Measurements from ENCODE around the gene SPATS1.
"Not testable (repeated sequence)": the region's sequence is repeated elsewhere in the genome, so short reads cannot be mapped to it uniquely, and the experiment has no call there.

Gene SPATS1

DNA sequence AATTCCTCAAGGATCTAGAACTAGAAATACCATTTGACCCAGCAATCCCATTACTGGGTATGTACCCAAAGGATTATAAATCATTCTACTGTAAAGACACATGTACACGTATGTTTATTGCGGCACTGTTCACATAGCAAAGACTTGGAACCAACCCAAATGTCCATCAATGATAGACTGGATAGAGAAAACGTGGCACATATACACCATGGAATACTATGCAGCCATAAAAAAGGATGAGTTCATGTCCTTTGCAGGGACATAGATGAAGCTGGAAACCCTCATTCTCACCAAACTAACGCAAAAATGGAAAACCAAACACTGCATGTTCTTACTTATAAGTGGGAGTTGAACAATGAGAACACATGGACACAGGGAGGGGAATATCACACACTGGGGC lies 4.4 kb downstream of the SPATS1 start:
- DNase-seq = not testable (repeated sequence)

GRCh38 chr6:44349904-44350649 lies 7.6 kb downstream of the SPATS1 start:
- no peak for DNase-seq

DNA sequence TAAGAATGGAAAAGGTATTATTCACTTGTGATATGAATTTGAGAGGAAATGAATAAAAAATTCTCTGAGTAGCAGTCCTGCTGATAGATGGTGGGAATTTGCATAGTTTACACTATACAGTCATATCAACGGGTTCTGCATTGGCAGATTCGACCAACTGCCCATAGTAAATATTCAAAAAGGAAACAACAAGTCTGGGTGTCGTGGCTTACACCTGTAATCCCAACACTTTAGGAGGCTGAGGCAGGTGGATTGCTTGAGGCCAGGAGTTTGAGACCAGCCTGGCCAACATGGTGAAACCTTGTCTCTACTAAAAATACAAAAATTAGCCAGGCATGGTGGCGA lies 8.2 kb downstream of the SPATS1 start:
- DNase-seq = not testable (repeated sequence)

GRCh38 chr6:44352259-44352658 lies 9.8 kb downstream of the SPATS1 start:
- DNase-seq = no peak

GRCh38 chr6:44353336-44353735 lies 10.9 kb downstream of the SPATS1 start:
- DNase-seq = no peak

DNA sequence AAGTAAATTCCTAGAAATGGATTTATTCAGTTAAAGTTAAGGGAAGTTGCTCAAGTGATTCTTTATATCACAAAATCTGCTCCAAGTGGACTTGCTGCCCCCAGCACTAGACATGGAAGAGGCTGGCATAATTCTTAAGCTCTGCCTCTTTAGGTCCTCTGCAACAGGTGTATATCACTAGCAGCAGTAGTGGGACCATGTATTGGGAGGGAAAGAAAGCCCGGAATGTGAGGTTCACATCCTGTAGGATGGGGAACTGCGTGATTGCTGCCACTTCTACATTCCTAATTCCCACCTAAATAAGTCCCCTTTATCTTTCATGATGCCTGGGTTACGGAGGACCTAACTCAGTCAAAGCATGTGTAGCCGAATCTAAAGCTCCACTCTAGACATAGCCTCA lies 13.2 kb downstream of the SPATS1 start:
- no peak for DNase-seq

- DNase-seq = no peak
These were observed 14.0 kb downstream of the SPATS1 start for GRCh38 chr6:44356487-44356886.

- no peak for DNase-seq
These were observed 17.5 kb downstream of the SPATS1 start for GRCh38 chr6:44359973-44360372.

DNA sequence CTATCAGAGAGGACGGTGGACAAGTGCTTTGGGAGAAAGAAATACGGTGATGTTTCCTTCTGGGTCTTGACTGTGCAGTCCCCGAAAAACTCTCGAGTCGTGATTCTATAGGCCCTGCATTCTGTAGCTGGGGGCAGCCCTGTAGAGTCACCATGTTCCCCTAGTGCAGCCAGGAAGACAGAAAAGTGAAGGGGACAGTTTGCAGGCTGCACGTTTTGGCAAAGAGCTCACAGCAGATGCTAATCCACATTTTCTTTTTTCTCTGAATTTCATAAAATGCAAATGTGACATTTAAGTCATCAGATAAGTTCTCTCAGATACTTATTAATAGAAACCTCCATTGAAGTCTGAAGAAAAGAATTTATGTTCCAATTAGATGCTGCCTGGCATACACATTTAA lies 19.5 kb downstream of the SPATS1 start:
- DNase-seq = no peak

DNA sequence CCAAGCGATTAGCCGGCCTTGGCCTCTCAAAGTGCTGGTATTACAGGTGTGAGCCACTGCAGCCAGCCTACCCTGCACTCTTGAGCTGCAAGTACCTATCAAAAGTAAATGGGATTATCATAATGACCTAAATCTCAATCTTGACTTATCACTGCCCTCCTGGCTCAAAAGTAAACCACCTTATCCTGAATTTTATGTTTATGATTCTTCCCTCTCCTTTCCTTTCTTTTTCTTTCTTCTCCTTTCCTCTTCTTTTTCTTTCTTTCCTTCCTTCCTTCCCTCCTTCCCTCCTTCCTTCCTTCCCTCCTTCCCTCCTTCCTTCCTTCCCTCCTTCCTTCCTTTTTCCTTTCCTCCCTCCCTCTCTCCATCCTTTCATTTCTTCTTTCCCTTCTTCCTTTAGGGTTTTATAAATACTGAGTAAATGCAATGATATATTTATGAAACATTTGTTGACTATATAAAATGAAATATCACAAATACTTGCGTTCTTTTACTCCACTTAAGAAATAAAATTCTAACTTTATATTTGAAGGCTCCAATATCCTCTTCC lies 21.0 kb downstream of the SPATS1 start:
- no peak for DNase-seq

- no peak for DNase-seq
These were observed 24.3 kb downstream of the SPATS1 start for GRCh38 chr6:44366781-44367180.

- no peak for DNase-seq
These were observed 25.2 kb downstream of the SPATS1 start for GRCh38 chr6:44367681-44368080.

- DNase-seq = no peak
These were observed 30.6 kb downstream of the SPATS1 start for GRCh38 chr6:44373051-44373450.

- no peak for DNase-seq
These were observed 31.3 kb downstream of the SPATS1 start for GRCh38 chr6:44373787-44374186.

GRCh38 chr6:44375071-44375470 lies 32.6 kb downstream of the SPATS1 start:
- no peak for DNase-seq

DNA sequence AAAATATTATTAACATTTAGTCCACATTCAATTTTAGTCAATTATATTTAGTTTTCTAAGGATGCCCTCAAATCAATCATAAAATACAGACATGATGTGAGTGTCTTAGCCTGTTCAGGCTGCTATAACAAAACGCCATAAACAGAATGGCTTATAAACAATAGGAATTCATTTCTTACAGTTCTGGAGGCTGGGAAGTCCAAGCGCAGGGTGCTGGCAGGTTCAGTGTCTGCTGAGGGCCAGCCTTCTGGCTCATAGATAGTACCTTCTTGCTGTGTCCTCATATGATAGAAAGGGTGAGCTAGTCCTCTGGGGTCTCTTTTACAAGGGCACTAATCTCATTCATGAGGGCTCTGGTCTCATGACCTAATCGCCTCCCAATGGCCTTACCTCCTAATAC lies 35.0 kb downstream of the SPATS1 start:
- DNase-seq = no peak

- no peak for DNase-seq
These were observed 35.5 kb downstream of the SPATS1 start for GRCh38 chr6:44377971-44378370.

DNA sequence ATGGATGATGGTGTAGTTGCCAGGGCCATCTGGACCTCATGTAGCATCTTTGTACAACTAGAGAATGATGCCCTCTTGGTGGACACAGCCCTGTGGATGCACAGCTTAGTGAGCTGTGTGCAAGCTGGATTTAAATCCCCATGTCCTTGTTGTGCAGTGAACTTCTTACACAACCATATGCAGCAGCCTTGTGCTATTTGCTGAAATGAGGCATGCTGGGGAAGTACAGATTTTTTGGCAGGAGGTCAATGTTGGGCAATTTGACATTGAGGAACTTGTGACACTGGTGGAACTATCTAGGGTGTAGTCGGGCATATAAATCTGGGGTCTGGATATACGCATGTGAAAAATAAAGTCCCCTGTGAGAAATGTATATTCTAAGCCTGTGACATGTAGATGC lies 39.3 kb downstream of the SPATS1 start:
- no peak for DNase-seq

DNA sequence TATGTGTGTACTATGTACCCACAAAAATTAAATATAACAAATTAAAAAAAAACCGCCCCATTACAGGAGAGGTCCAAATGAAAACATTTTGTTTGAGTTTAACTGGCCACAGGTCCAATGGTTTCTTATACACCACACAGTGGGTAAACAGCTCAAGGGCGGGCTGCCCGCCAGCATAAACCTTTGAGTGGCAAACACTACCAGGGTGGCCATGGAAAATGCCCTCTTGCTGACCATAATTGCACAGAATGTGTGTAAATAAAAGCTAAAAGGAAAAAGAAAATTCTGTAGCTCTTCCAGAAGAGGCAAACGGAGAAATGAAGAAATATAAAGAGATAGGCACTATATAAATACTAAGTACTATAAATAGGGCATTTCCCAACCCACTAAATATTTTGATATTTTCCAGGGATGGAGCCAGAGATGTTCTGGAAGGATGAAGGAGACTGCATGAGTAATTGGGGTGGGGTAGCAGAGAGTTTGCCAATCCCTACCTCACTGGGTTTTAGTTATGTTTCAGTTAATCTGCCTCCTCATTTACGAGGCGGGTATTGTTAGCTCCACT lies 44.0 kb downstream of the SPATS1 start:
- no peak for DNase-seq

GRCh38 chr6:44386929-44387345 lies 44.5 kb downstream of the SPATS1 start:
- DNase-seq = no peak

DNA sequence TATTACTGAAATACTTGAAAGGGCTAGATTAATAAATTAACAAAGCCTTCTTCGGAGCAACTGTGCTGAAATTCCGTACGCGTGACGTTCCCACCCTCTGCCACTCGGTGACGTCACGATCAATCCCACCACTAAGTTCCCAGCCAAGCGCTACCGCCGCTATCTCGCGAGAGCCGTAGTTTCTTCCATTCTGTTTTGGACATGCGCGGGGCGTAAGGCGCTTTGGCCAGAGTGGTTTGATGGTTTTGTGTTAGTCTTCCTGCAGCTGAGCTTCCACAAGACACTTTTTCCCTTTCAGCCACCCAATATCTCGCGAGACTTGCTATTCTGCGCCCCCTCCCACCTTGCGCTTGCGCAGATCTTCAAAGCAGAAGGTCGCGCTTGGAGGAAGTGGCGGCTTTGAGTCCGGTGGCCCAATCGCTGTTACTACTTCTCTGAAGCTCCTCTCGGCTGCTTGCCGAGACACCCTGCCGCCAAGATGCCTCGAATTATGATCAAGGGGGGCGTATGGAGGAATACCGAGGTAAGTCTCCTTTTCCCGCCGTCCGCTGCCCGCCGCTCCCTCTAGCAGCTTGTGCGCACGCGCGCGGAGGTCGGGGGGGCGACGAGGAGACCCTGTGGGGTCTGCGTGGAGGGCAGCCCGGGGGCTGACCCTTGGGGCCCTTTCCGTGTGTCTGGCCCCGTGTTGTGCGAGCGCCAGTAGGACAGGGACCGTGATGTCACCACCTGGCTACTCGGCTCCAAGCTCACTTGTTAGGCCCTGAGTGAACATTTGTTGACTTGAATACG lies 45.1 kb downstream of the SPATS1 start, which contains the start of gene CDC5L:
TSS of gene CDC5L (plus strand) at position 361 of the 789 bp plus-strand sequence. CDS start at position 479, 118 bp downstream.
- DNase-seq = peak; percentile 98

DNA sequence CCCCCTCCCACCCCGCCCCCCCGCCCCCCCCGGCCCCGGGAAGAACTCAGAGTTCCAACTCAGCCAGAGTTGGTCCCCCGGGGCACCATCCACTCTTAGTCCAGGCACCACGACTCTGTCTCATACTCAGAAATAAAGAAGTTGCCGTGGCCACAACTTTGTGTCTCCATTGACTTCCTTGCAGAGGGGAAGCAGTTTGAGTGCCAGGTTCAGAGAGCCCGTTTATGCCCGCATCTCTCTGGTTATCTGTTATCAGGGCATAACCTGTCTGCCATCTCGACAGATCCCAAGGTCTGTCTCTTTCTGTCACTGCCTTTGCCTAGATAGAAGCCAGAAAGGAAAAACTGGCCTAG lies 45.7 kb downstream of the SPATS1 start:
- no peak for DNase-seq

- no peak for DNase-seq
These were observed 46.4 kb downstream of the SPATS1 start for GRCh38 chr6:44388887-44389286.

GRCh38 chr6:44390158-44390683 lies 47.8 kb downstream of the SPATS1 start:
- no peak for DNase-seq
